Measurements from ENCODE around the gene LPAR2. TPM values are rescaled to one million over a fixed set of nuclear protein-coding genes. Genes with fewer than 3 reads are reported as not detected.

LPAR2 gene
- total RNA-seq, 4 donors from 2014 or later: 0.59 to 5.5 (median 3.8) TPM; not detected in 1

- no peaks in the 10 kb centered on the region for H3K36me3 ChIP-seq
- intact Hi-C loops (cut with DNase I; ENCODE audit: low total_unique reads): no loop called here
- H3K9me3 ChIP-seq: no peaks in the 10 kb centered on the region
- TF ChIP-seq POLR2A (IDR thresholded peaks at IDR 0.05): no peak
- no peak for TF ChIP-seq CTCF (IDR thresholded peaks at IDR 0.05)
- H3K4me3 ChIP-seq: no peak overlapping the region
- H3K4me1 ChIP-seq: no peaks in the 10 kb centered on the region
- H3K27ac ChIP-seq: no peak overlapping the region
- DNase-seq: no peak
- H3K27me3 ChIP-seq: no peaks in the 10 kb centered on the region
Measured at GRCh38 chr19:19656451-19657396, 28.7 kb upstream of the LPAR2 start.

- DNase-seq: no peak
- Histone ChIP-seq H3K27ac (no peak overlapping the region), H3K9me3 (no peaks in the 10 kb centered on the region), H3K27me3 (no peaks in the 10 kb centered on the region), H3K36me3 (no peaks in the 10 kb centered on the region), H3K4me3 (no peak overlapping the region), H3K4me1 (no peaks in the 10 kb centered on the region)
- TF ChIP-seq CTCF (IDR thresholded peaks at IDR 0.05): no peak
- no peak for TF ChIP-seq POLR2A (IDR thresholded peaks at IDR 0.05)
- intact Hi-C loops (cut with DNase I; ENCODE audit: low total_unique reads): no loop called here
Measured at GRCh38 chr19:19655641-19656343, 27.8 kb upstream of the LPAR2 start.

- no peak for DNase-seq
- no peaks in the 10 kb centered on the region for H3K36me3 ChIP-seq
Measured at GRCh38 chr19:19655051-19655594, 27.1 kb upstream of the LPAR2 start.

GRCh38 chr19:19654441-19654840, 26.4 kb upstream of the LPAR2 start:
- Histone ChIP-seq H3K27ac (no peak overlapping the region), H3K4me3 (no peak overlapping the region), H3K36me3 (no peaks in the 10 kb centered on the region), H3K4me1 (no peaks in the 10 kb centered on the region), H3K9me3 (no peaks in the 10 kb centered on the region), H3K27me3 (no peaks in the 10 kb centered on the region)
- intact Hi-C loops (cut with DNase I; ENCODE audit: low total_unique reads): no loop called here
- no peak for DNase-seq
- TF ChIP-seq POLR2A (IDR thresholded peaks at IDR 0.05) (no peak), CTCF (IDR thresholded peaks at IDR 0.05) (no peak)

More at GRCh38 chr19:19655051-19655594, 27.1 kb upstream of the LPAR2 start:
- H3K27me3 ChIP-seq: no peaks in the 10 kb centered on the region
- no peaks in the 10 kb centered on the region for H3K9me3 ChIP-seq
- intact Hi-C loops (cut with DNase I; ENCODE audit: low total_unique reads): no loop called here
- TF ChIP-seq POLR2A (IDR thresholded peaks at IDR 0.05) (no peak), CTCF (IDR thresholded peaks at IDR 0.05) (no peak)
- no peak overlapping the region for H3K27ac ChIP-seq
- no peak overlapping the region for H3K4me3 ChIP-seq
- H3K4me1 ChIP-seq: no peaks in the 10 kb centered on the region
